Peyer's patch (tissue), 4 donors: ENCODE measurements around the gene BASP1. TPM values are rescaled to one million over a fixed set of nuclear protein-coding genes. Genes with fewer than 3 reads are reported as not detected.
A peak's percentile ranks its signal among the peaks of the same experiment; 100 is the strongest.

Experiments used
- DNase-seq, 3 donors: peaks; one replicate each; pipeline ENCODE4 v3.0.0-alpha.2; 2017 to 2019
- H3K27ac ChIP-seq, 4 donors: fragments of 200-600 bp; sonication (generic); one replicate each; pipeline ENCODE4 v1.5.1; 2016 to 2019
- H3K27me3 ChIP-seq, 2 donors: fragments of 200-600 bp; sonication (generic); one replicate each; pipeline ENCODE4 v1.5.1; 2019
- H3K36me3 ChIP-seq, 3 donors: fragments of 200-600 bp; sonication (generic); one replicate each; pipeline ENCODE4 v1.5.1; 2016 to 2019
- H3K4me1 ChIP-seq, 4 donors: fragments of 200-600 bp; sonication (generic); one replicate each; pipeline ENCODE4 v1.5.1; 2016 to 2019
- H3K4me3 ChIP-seq, 4 donors: fragments of 200-600 bp; sonication (generic); 1 replicate in 3 of 4; 2 replicates in 1 of 4; pipeline ENCODE4 v1.5.1; 2016 to 2019; ENCODE audit warnings: mild to moderate bottlenecking in 1 of 4
- H3K9me3 ChIP-seq, 4 donors: fragments of 200-600 bp; sonication (generic); one replicate each; pipeline ENCODE4 v1.5.1; 2016 to 2019; ENCODE audit warnings: mild to moderate bottlenecking in 1 of 4
- CTCF ChIP-seq, 6 experiments: fragments of 450-650 bp in 4 of 6; fragments of 200-600 bp in 2 of 6; sonication (generic) in 1 of 6; IDR thresholded peaks; one replicate each; pipeline ENCODE4 v1.5.1; 2017 to 2019; ENCODE audit warnings: antibody characterized with exemption in 6 of 6, mild to moderate bottlenecking in 3 of 6, moderate library complexity in 1 of 6
- POLR2A ChIP-seq, 2 donors: fragments of 450-650 bp; IDR thresholded peaks; one replicate each; pipeline ENCODE4 v1.5.1; 2017; ENCODE audit warnings: antibody characterized with exemption in 2 of 2, mild to moderate bottlenecking in 2 of 2, moderate library complexity in 2 of 2
- total RNA-seq, 4 donors: library from RNA; depleted of rRNA; stranded (reverse); fragments of >200 nt; gene quantifications; one replicate each; pipeline ENCODE4 v1.1.0, GENCODE V29; 2016

BASP1 gene
- total RNA-seq, 4 donors from 2014 or later: 6.7 to 39.6 (median 8.0) TPM; not detected in 1

GRCh38 chr5:17252543-17252942 is 35.1 kb downstream of the BASP1 start:
- H3K4me1 ChIP-seq: no peaks in the 10 kb centered on the region
- H3K27me3 ChIP-seq: no peaks in the 10 kb centered on the region
- H3K27ac ChIP-seq: no peak overlapping the region
- H3K36me3 ChIP-seq: no peaks in the 10 kb centered on the region
- no peaks in the 10 kb centered on the region for H3K9me3 ChIP-seq
- H3K4me3 ChIP-seq: no peak overlapping the region
- no peak for DNase-seq
- TF ChIP-seq CTCF (IDR thresholded peaks at IDR 0.05): no peak
- no peak for TF ChIP-seq POLR2A (IDR thresholded peaks at IDR 0.05)

GRCh38 chr5:17255471-17256021 is 38.1 kb downstream of the BASP1 start:
- Histone ChIP-seq H3K27ac (peak overlapping the region in 1 of 4 donors; percentile 25), H3K36me3 (no peaks in the 10 kb centered on the region), H3K4me1 (no peaks in the 10 kb centered on the region), H3K4me3 (no peak overlapping the region), H3K27me3 (no peaks in the 10 kb centered on the region), H3K9me3 (no peaks in the 10 kb centered on the region)
- no peak for DNase-seq
- TF ChIP-seq CTCF (IDR thresholded peaks at IDR 0.05) (no peak), POLR2A (IDR thresholded peaks at IDR 0.05) (no peak)

DNA sequence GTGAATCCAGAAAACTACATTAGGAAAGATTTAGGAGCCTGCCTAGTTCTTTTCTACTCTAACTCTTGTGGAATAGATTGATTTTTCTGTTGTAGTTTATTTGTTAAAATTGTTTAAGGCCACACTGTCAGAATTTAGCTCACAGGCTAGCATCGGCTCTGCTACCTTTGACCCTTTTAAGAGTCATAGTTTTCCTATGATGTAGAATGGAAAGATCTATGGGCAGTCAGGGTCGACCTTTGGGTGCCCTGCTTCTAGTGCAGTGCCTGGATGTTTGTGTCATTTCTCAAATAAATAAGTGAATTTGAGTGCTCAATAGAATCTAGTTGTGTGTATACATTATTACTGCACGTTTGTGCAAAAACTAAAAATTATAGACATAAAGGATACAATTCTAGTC is 38.7 kb downstream of the BASP1 start:
- Histone ChIP-seq H3K27ac (no peak overlapping the region), H3K36me3 (no peaks in the 10 kb centered on the region), H3K27me3 (no peaks in the 10 kb centered on the region), H3K4me1 (no peaks in the 10 kb centered on the region), H3K4me3 (no peak overlapping the region), H3K9me3 (no peaks in the 10 kb centered on the region)
- no peak for DNase-seq
- TF ChIP-seq POLR2A (IDR thresholded peaks at IDR 0.05): no peak
- TF ChIP-seq CTCF (IDR thresholded peaks at IDR 0.05): no peak

DNA sequence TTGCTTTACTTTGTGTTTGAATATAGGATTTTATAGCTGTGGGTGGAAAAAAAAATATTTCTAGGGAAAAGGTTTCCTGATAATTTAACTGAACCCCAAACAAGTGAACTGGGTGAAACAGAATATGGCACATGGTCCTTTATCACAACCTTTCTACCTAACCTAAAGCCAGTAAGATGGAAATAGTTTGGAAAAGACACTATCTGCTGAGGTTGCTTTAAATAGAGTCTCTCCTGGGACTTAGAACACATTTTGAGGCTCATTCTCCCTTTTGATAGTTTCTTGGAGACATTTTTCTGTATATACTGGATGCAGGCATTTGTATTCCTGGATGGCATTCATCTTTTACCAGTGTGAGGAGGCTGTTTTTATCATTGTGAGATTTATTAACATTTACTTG is 39.4 kb downstream of the BASP1 start:
- Histone ChIP-seq H3K27ac (no peak overlapping the region), H3K36me3 (no peaks in the 10 kb centered on the region), H3K9me3 (no peaks in the 10 kb centered on the region), H3K27me3 (no peaks in the 10 kb centered on the region), H3K4me3 (no peak overlapping the region), H3K4me1 (no peaks in the 10 kb centered on the region)
- DNase-seq: no peak
- no peak for TF ChIP-seq CTCF (IDR thresholded peaks at IDR 0.05)
- TF ChIP-seq POLR2A (IDR thresholded peaks at IDR 0.05): no peak

DNA sequence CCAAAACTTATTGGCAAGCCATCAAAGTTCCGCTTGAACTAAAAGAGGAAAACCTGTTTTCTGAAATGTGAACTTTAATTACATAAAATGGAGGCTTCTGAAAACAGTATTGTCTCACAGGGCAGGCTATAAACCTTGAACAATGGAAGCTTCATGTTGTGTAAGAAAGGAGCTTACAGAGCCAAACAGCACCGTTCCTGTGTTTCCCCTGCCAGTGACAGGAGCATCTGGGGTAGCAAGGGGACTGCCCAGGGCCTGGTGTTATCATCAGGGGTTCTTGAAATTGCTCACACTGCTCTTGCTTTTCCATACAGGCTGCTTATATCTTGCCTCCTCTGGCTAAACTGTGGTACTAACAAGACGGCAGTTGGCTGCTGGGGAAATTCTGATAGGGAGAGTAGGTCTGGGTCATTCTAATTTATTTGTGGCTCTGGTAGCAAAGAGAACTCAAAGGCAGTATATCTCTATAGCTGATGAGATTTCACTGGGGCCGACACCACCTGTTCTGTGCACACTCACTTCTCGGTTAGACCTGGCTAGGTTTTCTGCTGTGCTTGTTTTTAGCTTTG is 40.4 kb downstream of the BASP1 start:
- Histone ChIP-seq H3K27me3 (no peaks in the 10 kb centered on the region), H3K27ac (peak overlapping the region in 1 of 4 donors; percentile 13), H3K4me1 (no peaks in the 10 kb centered on the region), H3K9me3 (no peaks in the 10 kb centered on the region), H3K4me3 (no peak overlapping the region), H3K36me3 (no peaks in the 10 kb centered on the region)
- no peak for DNase-seq
- TF ChIP-seq CTCF (IDR thresholded peaks at IDR 0.05): no peak
- no peak for TF ChIP-seq POLR2A (IDR thresholded peaks at IDR 0.05)
